HTERT RPE-1 (cell line): Measurements from ENCODE around the gene GNAL.

ENCODE experiments used
- in situ Hi-C: fragments of 300-500 bp; cut with MboI; formaldehyde crosslinking; loops from 4 replicates; pipeline ENCODE4 v1.14.3; 2020; ENCODE audit warnings: low sequenced_read_pairs

Gene GNAL

GRCh38 chr18:11719621-11720020 lies 30.6 kb downstream of the GNAL start:
- in situ Hi-C loops = no loop called here

- in situ Hi-C loops = no loop called here
These were observed 32.7 kb downstream of the GNAL start for GRCh38 chr18:11721720-11722119.

GRCh38 chr18:11724781-11725180 lies 35.7 kb downstream of the GNAL start:
- in situ Hi-C loops = no loop called here

DNA sequence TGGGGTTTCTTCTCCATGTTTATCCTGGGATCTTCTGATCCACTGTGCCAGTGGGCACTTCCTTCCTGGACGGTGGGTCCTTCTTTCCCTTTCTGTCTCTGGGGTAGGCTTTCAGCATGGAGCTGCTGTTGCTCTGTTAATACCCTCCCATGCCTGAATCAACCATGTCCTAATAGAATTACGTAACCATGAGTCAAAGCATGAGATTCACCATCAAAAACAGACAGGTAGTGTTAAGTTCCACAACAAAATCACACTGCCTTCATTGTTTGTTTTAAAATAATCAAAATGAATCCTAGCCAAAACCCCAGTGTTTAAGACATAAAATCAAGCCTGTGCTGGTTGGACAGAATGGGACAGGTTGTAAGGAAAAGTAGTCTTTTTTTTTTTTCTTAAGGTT lies 37.5 kb downstream of the GNAL start:
- in situ Hi-C loops = no loop called here

- in situ Hi-C loops = no loop called here
These were observed 39.2 kb downstream of the GNAL start for GRCh38 chr18:11728249-11728648.

DNA sequence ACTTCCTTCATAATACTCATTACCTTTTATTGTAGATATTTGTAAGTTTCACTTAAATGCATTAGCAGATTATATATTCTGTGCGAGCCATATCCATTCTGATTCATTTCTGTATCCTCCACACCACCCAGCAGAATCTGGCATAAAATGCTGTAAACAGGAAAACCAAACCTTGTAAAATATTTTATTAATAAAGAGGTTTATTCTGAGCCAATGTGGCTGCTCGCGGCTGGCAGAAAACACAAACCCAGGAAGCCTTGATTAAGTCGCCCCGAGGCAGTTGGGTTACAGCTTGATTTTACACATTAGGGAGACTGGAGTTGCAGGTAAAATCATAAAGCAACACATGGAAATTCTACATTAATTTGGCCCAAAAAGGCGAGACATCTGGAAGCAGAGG lies 40.5 kb downstream of the GNAL start:
- in situ Hi-C loops = no loop called here

GRCh38 chr18:11733031-11733430 lies 44.0 kb downstream of the GNAL start:
- in situ Hi-C loops = no loop called here

DNA sequence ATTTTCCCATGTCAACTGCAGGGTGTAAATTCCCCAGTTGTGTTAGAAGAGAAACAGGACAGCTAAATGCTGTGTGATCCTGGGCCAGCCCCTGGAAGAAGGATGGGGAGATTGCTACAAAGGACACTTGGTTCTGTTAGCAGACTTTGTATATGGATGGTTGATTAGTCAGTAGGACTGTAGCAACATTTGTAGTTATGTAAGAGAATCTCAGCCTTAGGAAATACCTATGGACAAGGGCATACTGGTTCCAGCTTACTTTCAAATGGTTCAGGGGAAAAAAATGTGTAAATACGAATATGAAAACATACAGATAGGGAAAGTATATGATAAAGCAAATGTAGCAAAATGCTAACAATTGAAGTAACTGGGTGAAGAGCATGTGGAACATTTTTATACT lies 47.6 kb downstream of the GNAL start:
- in situ Hi-C loops = no loop called here

- in situ Hi-C loops = no loop called here
These were observed 50.8 kb downstream of the GNAL start for GRCh38 chr18:11739893-11740292.

DNA sequence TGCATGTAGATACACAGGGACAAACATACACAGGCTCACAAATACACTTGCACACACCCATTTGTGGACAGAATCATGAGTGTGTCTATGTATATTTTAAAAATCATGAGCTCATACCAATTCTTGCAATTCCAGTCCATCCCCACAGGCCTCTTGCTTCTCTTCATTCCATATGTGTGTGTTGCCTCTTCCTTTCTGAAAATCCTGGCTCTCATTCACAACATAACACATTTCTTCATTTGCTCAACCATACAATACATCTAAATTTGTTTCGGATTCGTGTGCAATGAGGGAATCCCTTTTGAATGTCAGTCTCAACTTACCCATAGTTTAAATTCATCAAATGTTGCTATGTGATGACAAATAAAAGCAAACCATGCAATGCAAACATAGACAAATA lies 51.4 kb downstream of the GNAL start:
- in situ Hi-C loops = no loop called here

DNA sequence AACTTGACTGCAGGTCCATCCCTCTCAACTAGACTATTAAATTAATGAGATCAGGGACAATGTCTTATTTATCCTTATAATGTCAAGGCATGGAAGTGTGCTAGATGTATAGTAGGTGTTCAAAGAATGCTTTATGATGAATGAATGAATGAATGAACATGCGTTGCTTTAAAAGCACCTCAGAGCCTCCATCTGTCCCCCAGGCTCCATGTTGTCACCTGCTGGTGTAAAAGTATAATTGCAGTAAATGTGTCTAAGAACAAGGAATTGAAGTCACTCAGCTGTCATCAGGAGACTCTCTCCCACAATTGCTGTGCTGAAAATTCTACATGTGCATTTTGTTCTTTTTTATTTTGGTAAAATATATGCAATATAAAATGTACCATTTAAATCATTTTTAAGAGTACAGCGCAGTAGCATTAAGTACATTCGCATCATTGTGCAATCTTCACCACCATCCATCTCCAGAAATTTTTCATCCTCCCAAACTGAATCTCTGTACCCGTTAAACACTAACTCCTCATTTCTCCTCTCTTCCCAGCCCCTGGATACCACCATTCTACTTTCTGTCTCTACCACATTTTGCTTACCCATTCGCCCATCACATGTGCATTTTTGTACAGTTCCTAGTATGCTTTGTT lies 52.6 kb downstream of the GNAL start:
- in situ Hi-C loops = no loop called here

DNA sequence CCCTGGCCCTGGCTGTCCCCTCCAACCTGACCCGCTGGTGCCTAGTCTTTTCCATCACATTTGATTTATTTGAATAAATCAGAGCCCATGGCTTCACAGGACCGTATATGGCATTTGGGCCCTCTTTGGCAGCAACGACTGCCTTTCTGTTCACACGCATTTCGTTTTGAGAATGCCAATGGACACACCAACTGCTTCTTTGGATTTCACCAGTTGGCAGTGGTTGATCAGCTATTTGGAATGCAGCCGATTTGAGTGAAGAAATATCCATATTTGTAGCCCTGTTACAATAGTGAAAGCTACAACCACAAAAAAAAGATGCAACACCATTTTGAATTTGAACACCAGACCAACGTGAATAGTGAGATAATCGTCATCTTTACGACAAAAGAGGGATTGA lies 56.5 kb downstream of the GNAL start:
- in situ Hi-C loops = no loop called here

GRCh38 chr18:11747286-11747685 lies 58.2 kb downstream of the GNAL start:
- in situ Hi-C loops = no loop called here

- in situ Hi-C loops = no loop called here
These were observed 58.7 kb downstream of the GNAL start for GRCh38 chr18:11747731-11748130.

- in situ Hi-C loops = no loop called here
These were observed 60.2 kb downstream of the GNAL start for GRCh38 chr18:11749305-11749704.

DNA sequence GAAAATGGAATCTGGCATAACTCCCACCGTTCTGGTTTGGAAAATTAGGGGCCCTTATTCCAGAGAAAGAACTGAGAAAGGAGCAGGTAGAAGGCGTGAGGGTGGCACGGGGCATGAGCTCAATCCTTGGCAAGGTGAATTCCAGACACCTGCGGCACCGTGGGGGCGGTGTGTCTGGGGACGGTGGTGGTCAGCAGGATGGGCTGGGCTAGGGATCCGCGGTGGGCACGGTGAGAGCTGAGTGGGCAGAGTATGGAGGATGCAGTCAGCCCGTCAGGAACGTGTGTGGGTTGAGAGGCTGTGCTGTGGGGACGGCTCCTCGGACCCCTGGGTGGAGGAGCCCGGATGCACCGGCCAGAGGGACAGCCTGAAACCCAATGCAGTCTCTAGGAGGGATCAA lies 61.1 kb downstream of the GNAL start:
- in situ Hi-C loops = no loop called here

- in situ Hi-C loops = no loop called here
These were observed 61.7 kb downstream of the GNAL start for GRCh38 chr18:11750581-11751310.

DNA sequence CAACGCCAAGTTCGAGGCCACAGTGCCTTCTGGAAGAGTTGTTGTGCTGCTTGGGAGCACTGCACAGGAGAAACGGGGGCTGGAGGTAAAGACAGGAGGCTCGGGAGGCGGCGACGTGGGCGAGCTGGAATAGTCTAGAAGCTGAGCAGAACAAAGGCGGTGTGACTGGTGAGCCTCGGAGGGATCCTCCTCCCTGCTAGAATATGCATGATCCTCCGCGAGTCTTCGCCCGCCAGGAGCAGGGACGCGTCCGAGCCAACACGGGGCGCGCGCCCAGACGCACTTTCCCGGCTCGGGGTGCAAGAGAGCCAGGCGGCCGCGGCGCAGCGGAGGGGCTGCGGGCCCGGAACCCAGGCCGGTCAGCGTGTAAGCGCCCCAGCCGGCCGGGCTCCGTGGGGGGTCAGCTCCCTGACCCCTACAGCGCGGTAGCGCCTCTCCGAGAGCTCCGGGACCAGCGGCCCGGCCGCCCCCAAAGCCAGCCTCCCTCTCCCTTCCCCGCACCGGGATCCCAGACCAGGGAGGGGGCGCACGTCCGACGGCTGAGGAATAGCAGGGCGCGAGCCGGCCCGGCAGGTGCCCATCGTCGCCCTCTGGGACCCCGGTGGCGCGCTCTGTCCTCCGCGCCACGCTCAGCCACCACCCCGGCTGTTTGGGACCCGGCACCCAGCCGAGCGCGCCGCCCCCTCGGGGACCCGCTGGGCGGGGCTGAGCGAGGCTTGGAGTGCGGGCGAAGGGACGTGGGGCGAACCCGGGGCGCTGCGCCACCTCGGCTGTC lies 62.5 kb downstream of the GNAL start:
- in situ Hi-C loops = no loop called here

GRCh38 chr18:11752116-11752911 lies 63.2 kb downstream of the GNAL start:
- in situ Hi-C loops = no loop called here

GRCh38 chr18:11754979-11755378 lies 65.9 kb downstream of the GNAL start:
- in situ Hi-C loops = no loop called here

GRCh38 chr18:11757084-11757590 lies 68.1 kb downstream of the GNAL start:
- in situ Hi-C loops = no loop called here
